ENCODE results near the gene BMX.

GRCh38 chrX:15567267-15567666 lies 66.7 kb downstream of the BMX start:
- TF ChIP-seq EZH2 (IDR thresholded peaks at IDR 0.05; ENCODE audit: low read length, missing control alignments) (no peak), CTCF (conservative IDR thresholded peaks at IDR 0.05 in 1 of 2, IDR thresholded peaks at IDR 0.05 in 1 of 2; ENCODE audit: low read depth in 1 of 2, low read length in 2 of 2) (no peak)
